ENCODE results near the gene LNPEP. TPM values are rescaled to one million over a fixed set of nuclear protein-coding genes. Genes with fewer than 3 reads are reported as not detected.

Gene LNPEP
- total RNA-seq, 6 experiments from 2014 or later: 20.2 to 23.9 (median 22.6) TPM

DNA sequence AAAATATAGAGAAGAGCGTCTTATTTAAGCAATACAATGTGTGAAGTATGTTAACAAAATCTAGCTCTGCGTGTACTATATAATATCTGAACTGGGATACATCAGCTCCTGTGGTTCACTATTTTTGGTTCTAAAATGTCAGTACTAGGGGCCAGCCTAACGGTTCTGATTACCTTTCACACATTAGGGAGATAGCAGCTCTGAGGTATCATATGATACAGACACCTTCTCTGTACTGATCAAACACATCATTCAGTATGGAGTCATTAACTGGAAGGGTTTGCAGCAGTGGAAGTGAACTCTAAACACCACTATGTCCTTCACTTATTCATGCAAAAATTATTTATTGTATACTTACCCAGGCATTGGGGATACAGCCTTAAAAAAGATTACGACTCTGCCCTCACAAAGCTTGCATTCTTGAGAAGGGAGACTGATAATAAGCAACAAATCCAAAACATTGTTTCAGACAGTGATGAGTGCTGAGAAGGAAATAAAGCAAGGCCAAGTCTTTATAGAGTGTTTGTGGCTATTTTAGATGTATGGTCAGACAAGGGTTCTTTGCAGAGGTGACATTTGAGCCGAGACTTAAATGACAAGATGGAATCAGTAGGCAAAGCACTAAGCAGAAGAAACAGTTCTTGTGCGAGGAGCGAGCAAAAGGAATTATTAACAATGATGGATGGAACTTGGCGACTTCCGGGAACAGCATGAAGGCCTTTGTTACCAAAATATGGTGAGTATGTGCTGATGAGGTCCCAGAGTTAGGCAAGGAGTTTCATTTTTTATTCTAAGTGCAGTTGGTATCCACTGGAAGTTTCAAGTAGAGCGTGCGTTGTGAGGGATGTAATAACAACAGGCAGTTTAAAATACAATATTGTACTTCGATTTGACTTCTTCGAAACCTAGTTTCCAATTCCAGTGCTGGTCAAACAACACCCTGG, 1.8 kb upstream of the LNPEP start:
- TF ChIP-seq, protein P1, sequence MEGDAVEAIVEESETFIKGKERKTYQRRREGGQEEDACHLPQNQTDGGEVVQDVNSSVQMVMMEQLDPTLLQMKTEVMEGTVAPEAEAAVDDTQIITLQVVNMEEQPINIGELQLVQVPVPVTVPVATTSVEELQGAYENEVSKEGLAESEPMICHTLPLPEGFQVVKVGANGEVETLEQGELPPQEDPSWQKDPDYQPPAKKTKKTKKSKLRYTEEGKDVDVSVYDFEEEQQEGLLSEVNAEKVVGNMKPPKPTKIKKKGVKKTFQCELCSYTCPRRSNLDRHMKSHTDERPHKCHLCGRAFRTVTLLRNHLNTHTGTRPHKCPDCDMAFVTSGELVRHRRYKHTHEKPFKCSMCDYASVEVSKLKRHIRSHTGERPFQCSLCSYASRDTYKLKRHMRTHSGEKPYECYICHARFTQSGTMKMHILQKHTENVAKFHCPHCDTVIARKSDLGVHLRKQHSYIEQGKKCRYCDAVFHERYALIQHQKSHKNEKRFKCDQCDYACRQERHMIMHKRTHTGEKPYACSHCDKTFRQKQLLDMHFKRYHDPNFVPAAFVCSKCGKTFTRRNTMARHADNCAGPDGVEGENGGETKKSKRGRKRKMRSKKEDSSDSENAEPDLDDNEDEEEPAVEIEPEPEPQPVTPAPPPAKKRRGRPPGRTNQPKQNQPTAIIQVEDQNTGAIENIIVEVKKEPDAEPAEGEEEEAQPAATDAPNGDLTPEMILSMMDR (IDR thresholded peaks at IDR 0.05): no peak
- Mint-ChIP-seq H3K27me3 (ENCODE audit: insufficient read depth) (peaks cover 5% of the 10 kb centered on the region; the same call in 1 of the 2 replicates), H3K4me1 (ENCODE audit: low read depth) (peaks cover 36% of the 10 kb centered on the region), H3K9me3 (no peaks in the 10 kb centered on the region), H3K4me3 (peak overlapping the region; percentile 87), H3K36me3 (ENCODE audit: low read depth) (no peaks in the 10 kb centered on the region), H3K27ac (peak overlapping the region; percentile 92)
- no peak for DNase-seq

DNA sequence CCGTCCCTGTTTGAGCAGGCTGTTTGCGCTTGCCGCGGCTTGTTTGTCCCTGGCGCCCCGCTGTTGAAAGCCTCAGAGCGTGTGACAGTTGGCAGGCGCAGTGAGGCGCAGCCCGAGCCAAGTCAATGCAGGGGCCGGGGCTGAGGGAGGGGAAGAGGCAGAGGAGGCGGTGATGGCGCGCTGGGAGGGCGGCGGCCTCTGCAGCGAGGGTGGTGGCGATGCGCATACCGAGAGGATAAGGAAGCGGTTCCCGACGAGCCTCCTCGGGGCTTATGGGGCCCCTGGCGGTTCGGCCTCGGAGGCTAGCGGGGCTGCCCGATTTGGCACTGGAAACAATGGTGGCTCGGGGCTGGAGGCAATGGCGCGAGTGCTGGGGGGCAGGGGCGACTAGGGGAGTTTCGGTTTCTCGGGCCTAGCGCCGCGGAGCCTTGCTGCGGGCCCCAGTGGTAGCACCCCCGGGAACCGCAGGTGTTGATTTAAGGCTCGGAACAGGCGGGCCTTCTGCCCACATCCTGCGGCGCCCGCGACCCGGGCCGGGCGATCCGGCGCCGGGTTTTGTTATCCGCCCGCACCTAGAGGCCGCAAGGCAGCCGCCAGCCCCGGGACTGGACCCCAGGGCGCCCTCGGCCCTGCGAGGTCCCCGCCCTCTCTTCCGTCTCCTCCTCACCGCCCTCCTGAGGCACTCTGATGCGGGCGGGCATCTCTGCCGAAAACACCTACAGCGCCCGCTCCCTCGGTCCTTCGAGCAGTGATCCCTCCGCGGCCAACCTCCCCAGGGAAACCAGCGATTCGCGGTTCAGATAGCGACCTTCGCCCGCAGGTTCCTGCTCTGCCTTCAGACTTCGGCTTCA, 947 bp upstream of the LNPEP start:
- H3K27ac Mint-ChIP-seq: peak overlapping the region; percentile 92
- H3K27me3 Mint-ChIP-seq (ENCODE audit: insufficient read depth): peaks cover 5% of the 10 kb centered on the region; the same call in 1 of the 2 replicates
- H3K36me3 Mint-ChIP-seq (ENCODE audit: low read depth): no peaks in the 10 kb centered on the region
- TF ChIP-seq, protein P1 (IDR thresholded peaks at IDR 0.05): no peak; the same call in 1 of the 2 replicates
- H3K9me3 Mint-ChIP-seq: no peaks in the 10 kb centered on the region
- peak overlapping the region; percentile 87 for H3K4me3 Mint-ChIP-seq
- peak; percentile 91 for DNase-seq
- H3K4me1 Mint-ChIP-seq (ENCODE audit: low read depth): peaks cover 40% of the 10 kb centered on the region

DNA sequence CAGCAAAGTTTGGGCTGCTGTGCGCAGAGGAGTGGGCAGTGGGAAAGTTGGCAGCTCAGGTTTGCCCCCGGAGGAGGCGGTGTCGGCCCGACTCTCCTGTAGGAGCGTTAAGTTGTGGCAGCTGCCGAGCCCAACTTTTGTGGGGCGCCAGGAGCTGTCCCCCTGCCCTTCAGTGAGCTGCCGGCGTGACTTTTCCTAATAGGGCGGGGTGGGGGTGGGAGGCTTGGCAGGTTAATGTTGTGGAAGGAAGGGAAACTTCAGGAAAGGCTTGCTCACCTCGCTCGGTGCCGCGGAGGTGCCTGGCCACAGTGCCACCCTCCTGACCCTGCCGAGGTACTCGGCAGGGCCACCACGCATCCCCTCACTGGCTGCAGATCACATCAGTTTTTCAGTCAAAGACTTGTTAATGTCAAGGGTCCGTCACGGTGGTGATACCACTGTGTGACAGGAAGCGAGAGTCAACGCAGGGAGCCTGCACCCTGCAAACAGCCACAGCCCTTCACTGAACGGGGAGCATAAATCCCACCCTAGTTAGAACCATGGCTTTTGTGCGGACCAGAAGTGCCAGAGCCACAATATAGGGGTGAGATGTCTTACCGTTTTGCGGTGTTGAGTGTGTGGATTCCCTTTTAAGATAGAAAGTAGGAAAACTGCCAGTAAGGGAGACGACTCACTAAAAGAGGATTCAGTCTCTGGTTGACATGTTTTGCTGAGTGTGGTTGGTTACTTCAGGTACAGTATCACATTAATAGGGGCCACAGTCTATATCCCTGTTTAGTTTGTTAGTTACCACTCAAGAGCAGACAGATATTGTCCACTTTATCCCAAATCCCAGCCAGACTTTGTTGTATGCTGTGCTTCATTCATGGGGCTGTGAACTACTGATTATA, 796 bp downstream of the LNPEP start:
- Mint-ChIP-seq H3K4me3 (peak overlapping the region; percentile 87), H3K4me1 (ENCODE audit: low read depth) (peaks cover 55% of the 10 kb centered on the region), H3K27me3 (ENCODE audit: insufficient read depth) (peaks cover 5% of the 10 kb centered on the region; the same call in 1 of the 2 replicates), H3K27ac (peak overlapping the region; percentile 92), H3K36me3 (ENCODE audit: low read depth) (peaks cover 4% of the 10 kb centered on the region), H3K9me3 (no peaks in the 10 kb centered on the region)
- DNase-seq: peak; percentile 19
- TF ChIP-seq, protein P1 (IDR thresholded peaks at IDR 0.05): no peak

DNA sequence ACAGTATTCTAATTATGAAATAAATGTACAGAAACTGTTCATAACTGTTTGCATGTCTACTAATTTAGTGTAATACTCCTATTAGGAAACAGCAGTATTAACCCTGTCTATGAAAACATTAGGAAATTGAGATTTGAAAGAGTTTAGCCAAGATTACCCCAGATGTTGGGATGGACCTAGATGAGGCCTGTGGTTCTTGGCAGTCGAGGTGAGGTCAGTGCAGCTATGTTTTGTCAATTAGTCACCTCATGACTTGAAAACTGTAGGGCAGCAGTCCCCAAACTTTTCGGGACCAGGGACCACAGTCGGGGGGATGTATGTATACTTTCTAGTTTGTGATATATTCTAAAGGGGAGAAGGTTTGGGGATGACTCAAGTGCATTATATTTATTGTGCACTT, 4.7 kb downstream of the LNPEP start:
- H3K4me3 Mint-ChIP-seq: no peak overlapping the region
- TF ChIP-seq, protein P1 (IDR thresholded peaks at IDR 0.05): no peak
- peaks cover 15% of the 10 kb centered on the region for H3K36me3 Mint-ChIP-seq (ENCODE audit: low read depth)
- no peaks in the 10 kb centered on the region for H3K9me3 Mint-ChIP-seq
- H3K27ac Mint-ChIP-seq: no peak overlapping the region
- DNase-seq: no peak
- H3K4me1 Mint-ChIP-seq (ENCODE audit: low read depth): peaks cover 70% of the 10 kb centered on the region
- peaks cover under 1% of the 10 kb centered on the region; the same call in 1 of the 2 replicates for H3K27me3 Mint-ChIP-seq (ENCODE audit: insufficient read depth)

DNA sequence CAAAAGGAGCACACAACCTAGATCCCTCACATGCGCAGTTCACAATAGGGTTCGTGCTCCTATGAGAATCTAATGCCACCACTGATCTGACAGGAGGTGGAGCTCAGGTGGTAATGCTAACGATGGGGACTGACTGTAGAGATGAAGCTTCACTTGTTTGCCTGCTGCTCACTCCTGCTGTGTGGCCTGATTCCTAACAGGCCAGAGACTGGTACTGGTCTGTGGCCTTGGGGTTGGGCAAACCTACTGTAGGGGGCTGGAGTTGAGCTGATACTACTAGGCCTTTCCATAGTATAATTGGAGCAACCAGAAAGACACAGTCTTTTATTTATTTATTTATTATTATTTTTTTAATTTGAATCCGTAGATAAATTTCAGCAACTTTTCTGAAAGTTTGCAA, 5.3 kb downstream of the LNPEP start:
- no peak for DNase-seq
- Mint-ChIP-seq H3K27ac (no peak overlapping the region), H3K4me3 (no peak overlapping the region), H3K4me1 (ENCODE audit: low read depth) (peaks cover 76% of the 10 kb centered on the region), H3K9me3 (no peaks in the 10 kb centered on the region), H3K27me3 (ENCODE audit: insufficient read depth) (no peaks in the 10 kb centered on the region), H3K36me3 (ENCODE audit: low read depth) (peaks cover 15% of the 10 kb centered on the region)
- TF ChIP-seq, protein P1 (IDR thresholded peaks at IDR 0.05): no peak

Measured in HFFc6 (cell line).